Measurements from ENCODE around the gene SPATA46.

SPATA46 gene

GRCh38 chr1:162391790-162392563 is 15.3 kb upstream of the SPATA46 start:
- peak; percentile 31 for DNase-seq (ENCODE audit: low spot score)

- DNase-seq (ENCODE audit: low spot score) = no peak
These were observed 13.9 kb upstream of the SPATA46 start for GRCh38 chr1:162390396-162391185.

- DNase-seq (ENCODE audit: low spot score) = no peak
These were observed 13.3 kb upstream of the SPATA46 start for GRCh38 chr1:162389971-162390370.

GRCh38 chr1:162389021-162389818 is 12.6 kb upstream of the SPATA46 start:
- no peak for DNase-seq (ENCODE audit: low spot score)

- no peak for DNase-seq (ENCODE audit: low spot score)
These were observed 12.0 kb upstream of the SPATA46 start for GRCh38 chr1:162388615-162389014.

GRCh38 chr1:162388083-162388594 is 11.5 kb upstream of the SPATA46 start:
- no peak for DNase-seq (ENCODE audit: low spot score)

- no peak for DNase-seq (ENCODE audit: low spot score)
These were observed 10.8 kb upstream of the SPATA46 start for GRCh38 chr1:162387226-162388082.

GRCh38 chr1:162386292-162387225 is 9.9 kb upstream of the SPATA46 start:
- no peak for DNase-seq (ENCODE audit: low spot score)

- DNase-seq (ENCODE audit: low spot score) = no peak
These were observed 9.0 kb upstream of the SPATA46 start for GRCh38 chr1:162385702-162386101.

GRCh38 chr1:162385280-162385623 is 8.6 kb upstream of the SPATA46 start:
- no peak for DNase-seq (ENCODE audit: low spot score)

GRCh38 chr1:162384601-162385279 is 8.1 kb upstream of the SPATA46 start:
- no peak for DNase-seq (ENCODE audit: low spot score)

GRCh38 chr1:162384116-162384515 is 7.5 kb upstream of the SPATA46 start:
- DNase-seq (ENCODE audit: low spot score) = no peak

GRCh38 chr1:162383516-162383915 is 6.9 kb upstream of the SPATA46 start:
- no peak for DNase-seq (ENCODE audit: low spot score)

GRCh38 chr1:162383091-162383490 is 6.4 kb upstream of the SPATA46 start:
- no peak for DNase-seq (ENCODE audit: low spot score)

GRCh38 chr1:162381941-162382750 is 5.5 kb upstream of the SPATA46 start:
- DNase-seq (ENCODE audit: low spot score) = no peak

- no peak for DNase-seq (ENCODE audit: low spot score)
These were observed 4.7 kb upstream of the SPATA46 start, which contains the start of gene C1orf226 for GRCh38 chr1:162381383-162381782. Gene C1orf226 (plus strand): TSS chr1:162381728. CDS start chr1:162381902, 174 bp downstream.

GRCh38 chr1:162380061-162380846 is 3.6 kb upstream of the SPATA46 start:
- no peak for DNase-seq (ENCODE audit: low spot score)

- no peak for DNase-seq (ENCODE audit: low spot score)
These were observed 1.2 kb downstream of the SPATA46 start for GRCh38 chr1:162375463-162375862.

Data from hematopoietic multipotent progenitor cell treated with erythropoietin and hydrocortisone succinate and interleukin-3 and kit ligand, for 17 days (in vitro differentiated cells).